Stimulated activated CD4-positive, alpha-beta T cell treated with anti-CD3 and anti-CD28 coated beads, Interleukin-4, amount 100 ng/mL, for 48 hours (primary cell): ENCODE data around the gene KRT78.
"Not testable (repeated sequence)": the region's sequence is repeated elsewhere in the genome, so short reads cannot be mapped to it uniquely, and the experiment has no call there.

ENCODE experiments used
- DNase-seq, 2 donors: peaks; one replicate each; pipeline ENCODE4 v3.0.0-alpha.2; 2020; ENCODE audit warnings: low read depth in 2 of 2

KRT78 gene, protein sequence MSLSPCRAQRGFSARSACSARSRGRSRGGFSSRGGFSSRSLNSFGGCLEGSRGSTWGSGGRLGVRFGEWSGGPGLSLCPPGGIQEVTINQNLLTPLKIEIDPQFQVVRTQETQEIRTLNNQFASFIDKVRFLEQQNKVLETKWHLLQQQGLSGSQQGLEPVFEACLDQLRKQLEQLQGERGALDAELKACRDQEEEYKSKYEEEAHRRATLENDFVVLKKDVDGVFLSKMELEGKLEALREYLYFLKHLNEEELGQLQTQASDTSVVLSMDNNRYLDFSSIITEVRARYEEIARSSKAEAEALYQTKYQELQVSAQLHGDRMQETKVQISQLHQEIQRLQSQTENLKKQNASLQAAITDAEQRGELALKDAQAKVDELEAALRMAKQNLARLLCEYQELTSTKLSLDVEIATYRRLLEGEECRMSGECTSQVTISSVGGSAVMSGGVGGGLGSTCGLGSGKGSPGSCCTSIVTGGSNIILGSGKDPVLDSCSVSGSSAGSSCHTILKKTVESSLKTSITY

DNA sequence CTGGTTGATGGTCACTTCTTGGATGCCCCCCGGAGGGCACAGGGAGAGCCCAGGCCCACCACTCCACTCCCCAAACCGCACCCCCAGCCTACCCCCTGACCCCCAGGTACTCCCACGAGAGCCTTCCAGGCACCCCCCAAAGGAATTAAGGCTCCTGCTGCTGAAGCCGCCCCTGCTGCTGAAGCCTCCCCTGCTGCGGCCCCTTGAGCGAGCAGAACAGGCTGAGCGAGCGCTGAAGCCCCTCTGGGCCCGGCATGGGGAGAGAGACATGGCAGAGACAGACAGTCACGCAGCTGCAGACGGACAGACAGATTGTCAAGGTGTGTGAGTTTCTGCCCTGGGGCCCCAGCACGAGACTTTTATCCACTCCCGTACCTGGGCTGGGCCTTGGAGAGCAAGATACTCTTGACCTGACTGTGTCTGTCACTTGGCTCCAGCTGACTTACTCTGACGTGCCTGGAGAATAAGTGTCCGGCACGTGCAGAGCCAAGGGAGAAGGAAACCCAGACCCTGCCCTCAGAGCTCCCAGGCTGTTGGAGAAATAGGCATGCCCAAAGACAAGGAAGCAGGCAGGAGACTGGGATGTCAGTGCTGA is at the start of gene KRT78:
Gene KRT78, minus strand, starts transcription at position 334 of the 595 bp plus-strand sequence. Its CDS starts 64 bp downstream, at position 270.
- no peak for DNase-seq

DNA sequence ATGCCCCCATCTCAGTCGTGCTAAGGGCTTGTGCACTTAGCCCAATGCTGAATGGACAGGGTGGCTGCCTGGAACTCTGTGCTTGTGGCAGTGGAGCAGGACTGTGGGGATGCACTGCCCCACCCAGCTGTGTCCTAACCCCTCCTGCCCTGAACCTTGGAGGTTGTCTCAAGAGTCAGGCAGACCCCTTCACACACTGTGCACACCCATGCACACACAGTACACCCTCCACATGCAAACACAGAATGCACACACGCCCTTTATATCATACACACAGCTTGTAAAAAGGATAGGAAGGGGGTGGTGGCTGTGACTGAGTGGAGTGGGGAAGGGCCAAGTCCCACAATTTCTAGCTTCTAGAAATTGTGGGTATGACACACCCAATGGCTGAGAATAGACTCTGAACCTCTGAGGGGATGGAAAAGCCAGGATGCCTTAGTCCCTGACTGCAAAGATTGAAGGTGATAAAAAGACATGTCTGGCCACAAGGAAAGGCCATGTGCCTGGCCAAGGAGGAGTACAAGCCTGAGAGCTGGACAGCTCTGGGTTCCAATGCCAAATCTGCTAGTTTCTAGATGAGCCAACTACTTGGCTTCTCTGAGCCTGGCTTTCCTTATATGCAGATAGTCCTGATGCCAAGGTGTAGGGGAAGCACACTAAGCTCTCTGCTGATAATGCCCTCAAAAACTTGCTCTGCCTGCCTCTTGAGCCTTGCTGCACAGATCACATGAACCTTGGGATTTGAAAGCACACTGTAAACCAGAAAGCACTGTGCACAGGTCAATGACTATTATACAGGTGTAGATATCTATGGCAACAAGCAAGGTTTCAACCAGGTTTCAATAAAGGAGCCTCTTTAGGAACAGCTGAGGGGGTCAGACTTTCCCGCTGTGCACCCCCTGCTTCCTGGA is 47.7 kb upstream of the KRT78 start:
- no peak for DNase-seq

DNA sequence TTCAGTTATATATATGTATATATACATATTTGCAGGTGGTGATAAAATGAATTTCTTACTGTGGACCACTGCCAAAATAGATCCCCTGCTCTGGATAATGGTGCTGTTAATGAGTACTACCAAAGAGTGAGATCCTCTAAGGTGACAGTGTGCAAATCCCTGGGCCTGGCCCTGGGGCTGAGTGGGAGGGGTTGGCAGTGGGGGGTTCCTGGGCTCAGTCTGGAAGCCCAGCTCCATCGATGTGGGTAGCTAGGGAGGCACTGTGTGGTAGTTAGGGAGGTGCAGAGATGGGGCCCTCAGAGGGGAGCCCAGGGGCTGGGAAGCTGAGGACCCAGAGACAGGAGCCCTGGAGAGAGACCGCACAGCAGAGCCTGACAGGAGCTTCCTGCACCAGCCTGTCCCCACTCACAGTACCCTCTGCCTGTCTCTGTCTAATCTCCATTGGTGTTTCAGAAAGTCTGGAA is 47.0 kb upstream of the KRT78 start:
- DNase-seq = no peak

DNA sequence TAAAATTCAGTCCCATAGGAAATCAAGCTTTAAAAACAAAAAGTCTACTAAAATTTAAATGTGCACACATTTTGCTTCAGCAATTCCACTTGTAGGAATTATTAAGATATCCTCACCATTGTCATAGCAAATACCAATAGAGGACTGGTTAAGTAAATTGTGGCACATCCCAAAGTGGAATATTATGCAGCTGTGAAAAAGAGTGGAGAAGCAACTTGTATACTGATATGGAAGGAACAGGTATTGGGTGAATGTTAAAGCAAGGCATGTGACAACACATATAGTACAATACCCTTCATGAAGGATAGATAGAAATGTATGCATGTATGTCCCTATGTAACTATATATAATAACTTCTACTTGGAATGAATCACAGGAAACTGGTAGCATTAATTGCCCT is 44.2 kb upstream of the KRT78 start:
- DNase-seq = no peak

DNA sequence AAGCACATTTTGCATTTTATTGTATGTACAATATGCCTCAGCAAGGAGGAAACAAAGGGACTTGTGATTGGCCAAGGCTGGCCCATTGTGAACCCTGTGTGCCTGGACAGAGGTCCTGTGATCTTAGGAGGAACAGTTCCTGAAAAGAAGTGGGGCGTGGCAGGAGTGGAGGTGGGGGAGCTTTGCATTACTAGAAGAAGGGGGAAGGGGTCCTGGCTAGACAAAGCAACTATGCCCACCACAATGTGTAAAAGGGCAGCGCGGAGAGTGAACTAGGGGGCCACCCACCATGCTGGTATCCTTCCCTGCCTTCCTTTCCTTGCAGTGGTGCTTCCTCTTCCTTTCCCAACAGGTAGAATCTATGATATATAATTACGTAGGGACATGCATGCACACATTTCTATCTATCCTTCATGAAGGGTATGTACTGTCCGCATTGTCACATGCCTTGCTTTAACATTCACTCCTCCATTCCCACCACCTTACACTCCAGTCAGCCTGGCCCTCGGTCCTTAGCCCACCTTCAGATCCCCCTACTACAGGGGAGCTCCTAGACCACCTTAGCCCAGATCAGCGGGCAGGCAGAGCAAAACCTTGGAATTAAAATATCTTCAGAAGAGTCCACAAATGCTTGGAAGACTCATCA is 43.5 kb upstream of the KRT78 start:
- DNase-seq = no peak

DNA sequence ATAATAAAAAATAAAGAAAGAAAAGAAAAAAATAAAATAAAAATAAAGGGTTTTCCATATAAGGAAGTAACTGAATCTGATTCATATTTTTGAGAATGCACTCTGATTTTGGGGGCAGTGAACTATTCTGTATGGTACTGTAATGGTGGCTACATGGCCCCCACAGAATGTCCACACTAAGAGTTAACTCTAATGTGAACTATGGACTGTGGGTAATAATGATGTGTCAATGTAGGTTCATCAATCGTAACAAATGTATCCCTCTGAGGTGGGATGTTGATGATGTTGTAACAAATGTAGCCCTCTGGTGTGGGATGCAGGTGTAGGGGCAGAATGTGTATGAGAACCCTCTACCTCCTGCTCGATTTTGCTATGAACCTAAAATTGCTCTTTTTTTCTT is 42.2 kb upstream of the KRT78 start:
- no peak for DNase-seq

DNA sequence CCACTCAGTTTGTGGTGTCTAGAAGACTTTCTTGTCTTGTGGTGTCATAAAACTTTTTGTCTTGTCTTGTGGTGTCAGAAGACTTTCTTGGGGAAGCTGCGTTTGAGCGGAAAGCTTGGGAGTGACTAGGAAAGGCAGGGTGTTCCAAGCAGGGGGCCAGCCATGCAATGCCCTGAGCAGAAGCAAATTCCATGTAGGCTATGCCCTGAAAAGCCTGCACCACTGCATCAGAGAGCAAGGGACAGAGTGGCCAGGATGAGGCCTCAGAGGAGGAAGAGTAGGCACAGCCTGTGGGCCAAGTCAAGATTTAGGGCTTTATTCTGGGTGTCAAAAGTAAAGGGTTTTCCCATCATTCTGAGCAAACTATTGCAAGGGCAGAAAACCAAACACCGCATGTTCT is 41.6 kb upstream of the KRT78 start:
- DNase-seq = no peak

DNA sequence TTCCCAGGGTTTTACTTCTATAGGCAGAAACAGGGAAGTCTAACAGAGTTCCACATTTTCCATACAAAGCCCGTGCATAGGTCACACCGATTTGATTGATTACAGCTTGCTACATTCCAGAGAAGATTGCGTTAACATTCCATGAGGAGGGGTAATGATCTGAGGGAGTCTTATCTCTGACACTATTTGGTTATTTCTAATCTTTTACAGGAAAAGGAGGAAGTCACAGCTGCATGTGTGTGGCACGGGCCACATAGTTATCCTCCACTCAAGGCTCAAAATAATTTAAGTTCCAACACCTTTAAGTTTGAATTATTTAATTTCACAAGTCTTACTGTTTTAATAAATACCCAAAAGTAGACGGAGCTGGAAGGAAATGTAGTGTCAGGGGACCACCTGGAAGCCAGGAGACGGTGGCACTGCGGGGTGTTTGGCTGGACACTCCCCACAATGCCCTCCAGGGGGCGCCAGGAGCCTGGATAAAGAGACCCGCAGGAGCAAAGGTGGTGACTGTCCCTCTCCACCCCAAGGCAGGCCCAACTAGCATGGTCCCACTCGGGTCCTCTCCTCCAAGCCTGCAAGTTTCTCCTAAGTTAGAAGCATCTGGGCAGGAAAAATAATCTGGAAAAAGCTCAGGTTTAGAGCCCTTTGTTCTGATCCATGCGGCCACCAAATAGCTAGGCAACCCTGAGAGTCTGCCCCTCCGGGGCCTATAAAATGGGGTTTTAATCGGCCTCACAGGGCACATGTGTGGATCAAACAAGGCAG is 35.9 kb upstream of the KRT78 start:
- peak; percentile 66 to 87 for DNase-seq

DNA sequence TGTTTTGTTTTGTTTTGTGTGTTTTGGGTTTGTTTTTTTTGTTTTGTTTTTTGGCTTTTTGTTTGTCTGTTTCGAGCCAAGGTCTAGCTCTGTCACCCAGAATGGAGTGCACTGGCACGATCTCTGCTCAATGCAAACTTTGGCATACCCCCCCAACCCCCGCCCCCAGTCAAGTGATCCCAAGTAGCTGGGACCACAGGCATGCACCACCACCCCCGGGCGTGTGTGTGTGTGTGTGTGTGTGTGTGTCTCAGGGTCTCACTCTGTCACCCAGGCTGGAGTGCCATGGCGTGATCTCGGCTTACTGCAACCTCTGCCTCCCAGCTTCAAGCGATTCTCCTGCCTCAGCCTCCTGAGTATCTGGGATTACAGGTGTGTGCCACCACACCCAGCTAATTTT is 31.7 kb upstream of the KRT78 start:
- DNase-seq = not testable (repeated sequence)

DNA sequence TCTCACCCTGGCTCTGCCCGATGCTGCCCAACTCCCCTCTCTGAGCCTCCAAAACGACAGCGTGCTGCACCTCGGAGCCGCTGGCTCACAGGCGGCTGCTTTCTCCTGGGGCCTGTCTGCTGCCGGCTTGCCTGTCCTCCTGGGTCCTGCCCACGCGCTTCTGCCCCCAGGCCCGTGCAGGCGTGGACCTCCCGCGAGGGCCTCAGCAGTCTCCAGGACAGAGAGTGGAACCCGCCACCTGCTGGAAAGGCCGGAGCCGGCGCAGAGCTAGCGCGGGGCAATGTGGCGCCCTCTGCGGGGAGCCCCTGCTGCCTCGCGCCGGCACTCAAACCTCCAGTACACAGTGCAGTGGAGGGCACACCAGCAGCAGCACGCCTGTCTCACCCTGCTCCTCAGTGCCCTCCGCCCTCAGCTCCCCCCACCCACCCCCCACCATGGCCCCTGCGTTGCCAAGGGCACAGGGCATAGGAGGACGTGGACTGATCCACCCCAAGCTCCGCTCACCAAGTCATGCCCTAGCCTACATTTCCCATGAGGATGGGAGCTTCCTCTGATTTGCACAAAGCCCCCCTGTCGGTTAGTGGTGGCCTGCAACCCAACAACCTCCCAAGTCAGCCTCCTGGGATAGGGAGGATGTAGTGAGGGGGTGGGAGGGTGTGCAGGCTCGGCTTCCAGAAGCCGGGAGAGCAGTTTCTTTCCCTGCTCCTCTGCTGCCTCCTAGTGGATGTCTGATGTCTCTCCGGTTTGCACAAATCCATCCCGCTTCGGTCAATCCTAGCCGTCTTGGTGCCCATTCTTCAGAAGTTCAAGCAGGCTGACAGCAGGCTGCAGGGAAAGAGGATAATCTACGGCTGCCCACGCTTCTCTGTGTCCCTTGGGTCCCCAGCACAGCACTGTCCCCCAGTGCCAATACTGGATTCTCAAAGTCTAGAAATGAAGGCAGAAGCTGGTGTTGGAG is 30.9 kb upstream of the KRT78 start:
- peak; percentile 61 to 67 for DNase-seq

DNA sequence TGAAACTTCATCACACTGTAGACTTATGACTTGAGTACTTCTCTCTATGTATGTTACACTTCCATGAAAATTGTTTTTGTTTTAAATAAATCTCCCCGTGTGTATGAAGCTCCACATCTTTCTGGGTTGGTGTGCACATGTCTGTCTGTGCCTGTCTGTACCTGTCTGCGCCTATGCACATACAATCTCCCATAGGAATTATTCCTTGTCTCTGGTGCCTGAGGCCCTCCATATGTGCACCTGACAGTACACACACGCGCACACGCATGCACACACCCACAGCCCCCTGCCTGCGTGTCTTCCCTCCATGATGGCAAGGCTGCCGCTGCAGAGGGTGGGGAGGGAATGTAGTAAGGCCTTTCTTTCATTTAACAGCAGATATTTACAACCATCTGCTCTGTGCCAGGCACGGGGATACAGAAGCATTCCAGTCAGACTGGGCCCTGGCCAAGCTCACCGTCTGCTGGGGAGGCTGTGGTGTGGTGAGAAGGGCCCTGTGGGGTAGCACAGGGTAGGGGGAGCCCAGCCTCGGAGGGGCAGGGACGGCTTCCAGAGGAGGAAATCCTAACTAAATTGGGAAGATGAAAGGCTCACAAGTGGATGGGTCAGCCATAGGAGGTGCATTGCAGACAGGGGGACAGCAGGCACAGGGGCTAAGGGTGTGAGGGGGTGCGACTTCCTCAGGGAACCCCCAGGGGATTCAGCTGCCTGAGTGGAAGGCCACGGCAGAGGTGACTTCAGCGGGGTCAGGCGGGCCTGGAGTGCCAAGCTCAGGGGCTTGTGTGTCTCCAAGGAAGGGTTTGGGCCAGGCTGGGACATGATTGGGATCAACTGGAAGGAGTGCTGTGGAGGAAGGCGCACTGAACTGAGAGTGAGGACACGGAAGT is 30.0 kb upstream of the KRT78 start:
- DNase-seq = no peak

DNA sequence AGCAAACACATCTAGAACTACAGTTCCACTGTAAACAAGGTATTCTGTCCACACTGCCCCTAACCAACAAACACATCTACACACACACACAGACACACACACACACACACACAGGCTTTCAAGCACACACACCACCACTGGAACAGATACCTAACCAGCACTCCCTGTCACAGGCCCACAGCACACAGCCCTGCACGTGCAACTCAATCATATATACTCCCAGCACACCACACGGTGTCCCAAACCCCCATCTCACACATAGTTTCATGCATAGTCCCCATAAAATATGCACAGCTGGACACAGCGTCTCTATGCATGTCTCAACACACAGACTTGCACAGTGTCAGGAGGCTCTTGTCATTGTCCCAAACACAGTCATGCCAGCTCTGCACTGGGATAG is 28.4 kb upstream of the KRT78 start:
- no peak for DNase-seq

DNA sequence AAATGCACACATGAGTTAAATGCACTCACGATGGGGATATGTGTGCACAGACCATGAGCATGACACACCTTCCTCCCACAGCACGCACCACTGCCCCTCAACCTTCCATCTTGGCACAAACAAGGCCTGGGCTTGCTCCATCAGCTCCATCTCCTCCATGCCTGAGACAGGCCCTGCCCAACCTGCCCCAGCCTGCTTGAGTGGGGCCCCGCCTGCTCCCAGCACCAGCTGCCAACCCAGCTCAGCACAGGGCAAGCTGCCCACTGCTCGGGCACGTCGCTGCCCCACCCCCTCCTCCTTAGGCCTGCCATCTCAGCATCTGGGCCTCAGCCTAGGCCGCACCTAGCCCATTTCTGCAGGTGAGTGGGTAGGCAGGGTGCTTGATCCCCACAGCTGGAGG is 27.6 kb upstream of the KRT78 start:
- no peak for DNase-seq

DNA sequence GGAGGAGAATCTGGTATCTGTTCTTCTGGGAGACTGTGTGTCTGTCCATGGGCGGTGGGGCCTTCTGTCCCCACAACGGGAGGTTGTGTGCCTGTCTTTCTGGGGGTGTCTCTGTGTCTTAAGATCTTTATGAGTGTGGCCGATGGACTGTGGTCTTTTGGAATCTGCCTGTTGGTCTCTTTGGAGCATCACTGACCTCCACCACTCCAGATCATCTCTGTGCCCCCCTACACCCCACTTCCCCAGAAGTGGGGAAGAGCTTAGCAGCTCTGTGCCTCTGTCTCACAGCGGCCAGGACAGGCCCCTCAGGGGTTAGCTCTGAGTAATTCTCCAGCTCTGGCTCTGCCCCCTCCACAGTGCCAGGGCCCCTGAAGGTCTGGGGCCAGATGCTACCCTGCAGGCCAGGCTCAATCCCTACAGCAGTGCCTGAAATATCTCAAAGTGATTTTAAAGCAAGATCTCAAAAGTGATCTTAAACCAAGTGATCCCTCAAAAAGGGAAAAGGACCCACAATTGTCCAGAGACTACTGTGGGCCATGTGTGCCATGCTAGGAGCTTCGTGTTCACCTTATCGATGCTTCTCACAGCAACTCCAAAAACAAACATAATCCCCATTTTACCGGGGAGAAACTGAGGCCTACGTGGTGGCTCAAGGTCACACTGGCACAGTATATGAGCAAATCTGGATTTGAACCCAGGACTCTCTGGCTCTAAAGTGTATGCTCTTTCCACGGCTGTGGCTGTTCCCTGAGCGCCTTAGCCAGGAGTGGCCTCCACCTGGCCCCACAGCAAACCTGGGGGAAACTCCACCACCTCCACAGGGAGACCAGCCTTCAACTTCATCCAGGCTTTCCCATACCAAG is 26.0 kb upstream of the KRT78 start:
- no peak for DNase-seq

DNA sequence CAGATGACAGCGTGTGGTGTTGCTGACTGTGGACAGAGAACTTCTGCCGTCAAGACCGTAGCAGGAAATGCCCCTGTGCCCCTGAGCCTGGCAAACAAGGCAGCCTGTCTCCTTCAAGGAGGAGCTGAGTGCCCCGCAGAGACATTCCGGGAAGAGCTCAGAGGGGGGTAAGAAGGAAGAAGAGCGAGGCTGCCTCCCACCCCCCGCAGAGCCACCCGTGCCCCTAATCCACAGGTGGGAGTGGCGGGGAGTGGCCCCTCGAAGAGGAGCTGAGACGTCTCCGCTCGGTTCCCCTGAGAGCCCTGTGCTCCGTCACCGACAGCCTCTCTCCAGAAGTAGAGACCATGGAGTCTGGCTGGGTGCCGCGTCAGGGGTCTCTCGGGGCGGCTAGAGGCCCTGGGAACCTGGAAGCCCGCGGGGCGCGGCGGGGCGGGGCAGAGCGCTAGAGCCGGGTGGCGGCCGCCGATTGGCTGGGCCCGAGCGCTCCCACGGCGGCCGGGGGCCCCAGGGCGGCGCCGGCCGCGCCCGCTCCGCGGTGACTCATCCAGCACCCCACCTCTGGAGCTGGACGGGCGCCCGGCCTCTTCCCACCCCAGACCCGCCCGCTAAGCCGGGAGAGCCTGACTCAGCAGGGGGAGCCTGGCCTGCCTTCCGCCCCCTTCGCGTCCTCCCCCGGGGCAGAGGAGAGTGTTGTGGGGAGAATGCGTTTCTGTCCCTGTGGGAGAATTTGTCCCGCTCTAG is 25.2 kb upstream of the KRT78 start:
- DNase-seq = peak; percentile 24 to 41

DNA sequence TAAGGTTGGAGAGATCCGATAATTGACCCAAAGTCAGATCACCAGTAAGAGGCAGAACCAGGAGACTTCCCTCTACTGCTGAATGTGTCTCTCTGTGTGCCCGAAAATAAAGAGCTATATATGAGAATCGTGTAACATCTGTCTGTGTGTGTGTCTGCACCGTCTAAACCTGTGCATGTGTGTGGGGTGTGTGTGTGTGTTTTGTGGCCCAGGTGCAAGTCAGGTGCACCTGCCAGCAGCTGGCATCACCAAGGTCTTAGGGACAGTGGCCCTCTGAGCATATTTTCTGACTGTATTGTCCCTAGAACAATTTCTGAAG is 24.7 kb upstream of the KRT78 start:
- DNase-seq = no peak
